HEK293T (cell line): ENCODE data around the gene TMEM171.

Source experiments
- FOXK2 ChIP-seq: fragments of 450-650 bp; IDR thresholded peaks from 2 replicates; pipeline ENCODE4 v1.6.1; 2016; ENCODE audit warnings: mild to moderate bottlenecking
- NFRKB ChIP-seq: fragments of 450-650 bp; IDR thresholded peaks from 2 replicates; pipeline ENCODE4 v1.6.1; 2016; ENCODE audit warnings: mild to moderate bottlenecking, moderate library complexity
- PKNOX1 ChIP-seq: fragments of 450-650 bp; IDR thresholded peaks from 2 replicates; pipeline ENCODE4 v1.6.1; 2016

- TF ChIP-seq NFRKB = no peak
- TF ChIP-seq PKNOX1 = no peak
- TF ChIP-seq FOXK2 = no peak
These were observed 53.9 kb downstream of the TMEM171 start for GRCh38 chr5:73174100-73174815.
